HCT116 (cell line): ENCODE measurements around the gene PRKN. TPM values are rescaled to one million over a fixed set of nuclear protein-coding genes. Genes with fewer than 3 reads are reported as not detected.

Source experiments
- ATAC-seq: fragments of 200-7000 bp; cut with Tn5 transposase; 2 replicates; pipeline ENCODE4 v1.9.1; 2020; ENCODE audit warnings: mild to moderate bottlenecking, moderate library complexity
- BruUV-seq: library from RNA; stranded (reverse); fragments of 400-500 nt; replicated peaks from 2 replicates; lab custom pipeline; 2021; lab: Mats Ljungman, UMichigan
- CTCF ChIA-PET: fragments of 300-600 bp; sonication (Branson Sonifier 250); formaldehyde crosslinking; loops from one replicate; lab custom pipeline; 2021; ENCODE audit warnings: antibody characterized with exemption; lab: Charles Lee
- POLR2A ChIA-PET: fragments of 300-600, 350-600 bp; sonication (Branson Sonifier 250); formaldehyde crosslinking; loops from one replicate; lab custom pipeline; 2021; ENCODE audit warnings: antibody characterized with exemption; lab: Charles Lee
- RAD21 ChIA-PET, 2 experiments: fragments of 300-600 bp; sonication (Branson Sonifier 250); formaldehyde crosslinking; loops; one replicate each; lab custom pipeline; 2023; ENCODE audit warnings: low total read pairs in 2 of 2; ENCODE audit not compliant: uncharacterized antibody in 2 of 2, unreplicated experiment in 2 of 2, low non-redundant PET in 1 of 2; lab: Charles Lee
- DNase-seq: peaks from one replicate; pipeline ENCODE4 v3.0.0-alpha.2; 2010; ENCODE audit warnings: low read depth, low spot score
- H2AFZ ChIP-seq: fragments of 200-600 bp; shearing (Covaris generic), sonication (generic); 2 replicates; pipeline ENCODE4 v1.6.1; 2017; ENCODE audit warnings: low read depth, mixed run types, mixed read lengths, antibody characterized with exemption, low read length; ENCODE audit not compliant: poor library complexity, severe bottlenecking
- H3K27ac ChIP-seq: 2 replicates; pipeline ENCODE4 v1.5.1; 2012; ENCODE audit warnings: low read depth, low read length
- H3K27me3 ChIP-seq: fragments of 200-600 bp; sonication (generic); 2 replicates; pipeline ENCODE4 v1.6.1; 2016; ENCODE audit warnings: mixed run types, low read length, mixed read lengths; ENCODE audit not compliant: insufficient read depth
- H3K36me3 ChIP-seq, 2 experiments: fragments of 200-500 bp in 1 of 2; fragments of 200-600 bp in 1 of 2; sonication (Bioruptor generic) in 1 of 2; sonication (generic) in 1 of 2; 2 replicates each; pipeline versions ENCODE4 v1.5.1 to v1.6.1; 2014 to 2016; ENCODE audit warnings: low read length in 2 of 2, inconsistent platforms in 1 of 2, mixed read lengths in 1 of 2, mixed run types in 1 of 2; ENCODE audit not compliant: insufficient read depth in 2 of 2, control insufficient read depth in 1 of 2
- H3K4me1 ChIP-seq, 2 experiments: fragments of 200-600 bp in 1 of 2; sonication (generic) in 1 of 2; 2 replicates each; pipeline versions ENCODE4 v1.5.1 to v1.6.1; 2012 to 2017; ENCODE audit warnings: low read length in 2 of 2, inconsistent platforms in 1 of 2, mild to moderate bottlenecking in 1 of 2, mixed read lengths in 1 of 2, mixed run types in 1 of 2, moderate library complexity in 1 of 2; ENCODE audit not compliant: insufficient read depth in 2 of 2, control insufficient read depth in 1 of 2
- H3K4me2 ChIP-seq: fragments of 200-600 bp; sonication (generic); 2 replicates; pipeline ENCODE4 v1.6.1; 2017; ENCODE audit warnings: mixed run types, low read length, mixed read lengths
- H3K4me3 ChIP-seq, 2 experiments: fragments of 200-600 bp in 1 of 2; sonication (generic) in 1 of 2; replicated peaks in 1 of 2; 2 replicates each; pipeline ENCODE4 v1.5.1; 2011 to 2016; ENCODE audit warnings: low read length in 2 of 2, control low read depth in 1 of 2, low read depth in 1 of 2, mild to moderate bottlenecking in 1 of 2, mixed read lengths in 1 of 2, mixed run types in 1 of 2
- H3K79me2 ChIP-seq: fragments of 200-600 bp; sonication (generic); 2 replicates; pipeline ENCODE4 v1.6.1; 2017; ENCODE audit warnings: mild to moderate bottlenecking, mixed run types, low read length, moderate library complexity, mixed read lengths; ENCODE audit not compliant: insufficient read depth
- H3K9ac ChIP-seq: fragments of 200-600 bp; sonication (generic); 2 replicates; pipeline ENCODE4 v1.6.1; 2016; ENCODE audit warnings: low read length, mixed read lengths
- H3K9me2 ChIP-seq: fragments of 200-600 bp; sonication (generic), shearing (Covaris generic); 2 replicates; pipeline ENCODE4 v1.6.1; 2017; ENCODE audit warnings: mixed run types, mild to moderate bottlenecking, moderate library complexity; ENCODE audit not compliant: insufficient read depth
- H3K9me3 ChIP-seq, 2 experiments: fragments of 200-500 bp in 1 of 2; fragments of 200-600 bp in 1 of 2; sonication (Bioruptor generic) in 1 of 2; sonication (generic) in 1 of 2; 2 replicates each; pipeline ENCODE4 v1.6.1; 2014 to 2017; ENCODE audit warnings: low read length in 2 of 2, mixed read lengths in 2 of 2, inconsistent platforms in 1 of 2, low read depth in 1 of 2, mild to moderate bottlenecking in 1 of 2, mixed run types in 1 of 2, moderate library complexity in 1 of 2; ENCODE audit not compliant: control insufficient read depth in 1 of 2, insufficient read depth in 1 of 2
- H4K20me1 ChIP-seq: fragments of 200-600 bp; sonication (generic), shearing (Covaris generic); 2 replicates; pipeline ENCODE4 v1.6.1; 2017; ENCODE audit warnings: mixed run types, mild to moderate bottlenecking, moderate library complexity; ENCODE audit not compliant: insufficient read depth
- CBX3 ChIP-seq: IDR thresholded peaks from 2 replicates; pipeline ENCODE4 v1.6.1; 2012; ENCODE audit warnings: low read depth
- EGR1 ChIP-seq: IDR thresholded peaks from 2 replicates; pipeline ENCODE4 v1.6.1; 2012; ENCODE audit warnings: low read depth
- JUND ChIP-seq: IDR thresholded peaks from 2 replicates; pipeline ENCODE4 v1.6.1; 2012
- RAD21 ChIP-seq: IDR thresholded peaks from 2 replicates; pipeline ENCODE4 v1.6.1; 2012; ENCODE audit warnings: low read depth, mild to moderate bottlenecking
- SRF ChIP-seq: IDR thresholded peaks from 2 replicates; pipeline ENCODE4 v1.6.1; 2012; ENCODE audit warnings: low read depth
- TCF7L2 ChIP-seq: IDR thresholded peaks from 2 replicates; pipeline ENCODE4 v1.7.0; 2011; ENCODE audit warnings: borderline replicate concordance, inconsistent platforms; ENCODE audit not compliant: insufficient read depth, insufficient read length; ENCODE audit errors: extremely low read depth
- ZFX ChIP-seq: fragments of 450-650 bp; IDR thresholded peaks from 2 replicates; pipeline ENCODE4 v1.6.1; 2017
- ZNF274 ChIP-seq: fragments of 200-500 bp; sonication (Bioruptor generic); IDR thresholded peaks from 2 replicates; pipeline ENCODE4 v1.6.1; 2014; ENCODE audit warnings: mild to moderate bottlenecking, low read depth, low read length, inconsistent platforms
- intact Hi-C: fragments of 100-400 bp; cut with micrococcal nuclease; formaldehyde crosslinking; loops from 2 replicates; pipeline ENCODE4 v1.10.0; 2022
- total RNA-seq: library from RNA; stranded (reverse); gene quantifications from one replicate; pipeline ENCODE4 v1.2.1, GENCODE V29; 2021; ENCODE audit not compliant: unreplicated experiment
- TF ChIP-seq, protein P1 (sequence below): IDR thresholded peaks from 2 replicates; pipeline ENCODE4 v1.6.1; 2012

The PRKN gene
- total RNA-seq, 1 experiment from 2014 or later, result 2.6 TPM

DNA sequence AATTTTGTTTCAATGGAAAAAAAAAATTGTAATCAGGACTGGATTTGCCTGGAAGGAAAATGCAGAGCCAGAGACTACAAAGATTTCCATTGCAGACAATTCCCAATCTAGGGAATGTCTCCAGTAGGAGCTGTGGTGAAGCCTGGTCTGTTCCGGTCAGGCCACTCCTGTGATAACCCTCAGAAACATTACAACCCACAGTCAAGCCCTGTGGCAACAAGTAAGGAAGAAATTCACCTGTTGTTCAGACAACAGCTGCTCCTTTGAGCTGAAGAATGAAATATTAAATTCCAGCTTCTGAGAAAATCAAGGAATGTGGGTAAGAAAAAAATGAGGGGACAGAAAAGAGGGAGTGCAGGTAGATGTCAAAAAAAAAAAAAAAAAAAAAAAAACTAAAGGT, 8.0 kb downstream of the PRKN start (continued):
- TF ChIP-seq RAD21, result no peak

- Histone ChIP-seq H3K27ac (no peak overlapping the region), H3K79me2 (no peaks in the 10 kb centered on the region), H3K36me3 (no peaks in the 10 kb centered on the region), H3K4me3 (no peak overlapping the region), H3K27me3 (no peaks in the 10 kb centered on the region), H3K9me2 (no peaks in the 10 kb centered on the region), H3K9me3 (peaks cover 0 to 4% of the 10 kb centered on the region in 2 experiments; a peak in 1 of 4 replicates), H3K9ac (no peak overlapping the region), H3K4me2 (no peak overlapping the region), H4K20me1 (no peaks in the 10 kb centered on the region), H2AFZ (no peak overlapping the region), H3K4me1 (no peaks in the 10 kb centered on the region)
- POLR2A ChIA-PET, result no interaction called here
- ATAC-seq, result no peak
- no peak for DNase-seq
- BruUV-seq, result no TSS peak
- CTCF ChIA-PET, result no interaction called here
- intact Hi-C loops, result no loop called here
- TF ChIP-seq SRF, result no peak
- TF ChIP-seq JUND, result no peak
- no peak for TF ChIP-seq ZNF274
- TF ChIP-seq CBX3, result no peak
- TF ChIP-seq ZFX, result no peak
- no peak for TF ChIP-seq EGR1
- no peak for TF ChIP-seq TCF7L2
- TF ChIP-seq, protein P1, sequence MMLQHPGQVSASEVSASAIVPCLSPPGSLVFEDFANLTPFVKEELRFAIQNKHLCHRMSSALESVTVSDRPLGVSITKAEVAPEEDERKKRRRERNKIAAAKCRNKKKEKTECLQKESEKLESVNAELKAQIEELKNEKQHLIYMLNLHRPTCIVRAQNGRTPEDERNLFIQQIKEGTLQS, result no peak
- RAD21 ChIA-PET, result no interaction called here
These were observed 12.0 kb downstream of the PRKN start for GRCh38 chr6:162715601-162716000.
